Measurements from ENCODE around the gene MAP4K4. TPM values are rescaled to one million over a fixed set of nuclear protein-coding genes. Genes with fewer than 3 reads are reported as not detected.

MAP4K4 gene
- total and polyA plus RNA-seq, 7 experiments from 2014 or later = 13.6 to 138 (median 121) TPM

- Mint-ChIP-seq H3K27ac (peak overlapping the region in 4 of 9 donors; percentile 6 to 34 (median 14)), H3K4me1 (peaks cover 6 to 10% (median 8%) of the 10 kb centered on the region in 7 donors), H3K9me3 (no peaks in the 10 kb centered on the region), H3K27me3 (no peaks in the 10 kb centered on the region), H3K4me3 (no peak overlapping the region), H3K36me3 (peaks cover 22 to 69% (median 45%) of the 10 kb centered on the region in 5 donors)
- CTCF ChIA-PET = interaction anchor here (0.6 to 0.7 kb wide), 2 partner anchors 66 to 111 kb away, joined by 3 read pairs; no protein-coding TSS in a partner anchor
- DNase-seq = no peak
- intact Hi-C loops (cut with micrococcal nuclease) = loop anchor here (1.0 to 2.0 kb wide), 2 partner anchors 454 to 455 kb away; no protein-coding TSS in a partner anchor
- POLR2A ChIA-PET = no interaction called here
- ATAC-seq = no peak
- Histone ChIP-seq H3K27ac (ENCODE audit: low read depth, low read length) (no peak overlapping the region), H3K4me1 (ENCODE audit: control insufficient read depth in 2 of 2, insufficient read depth in 2 of 2, low read length in 2 of 2) (no peaks in the 10 kb centered on the region), H3K27me3 (ENCODE audit: control insufficient read depth in 2 of 2, insufficient read depth in 2 of 2, low read length in 2 of 2) (no peaks in the 10 kb centered on the region), H3K9me3 (ENCODE audit: control insufficient read depth in 2 of 3, low read length in 3 of 3) (no peaks in the 10 kb centered on the region), H3K36me3 (ENCODE audit: control insufficient read depth in 2 of 3, insufficient read depth in 3 of 3, low read length in 3 of 3) (peaks cover 22 to 90% (median 28%) of the 10 kb centered on the region in 3 experiments), H3K4me3 (ENCODE audit: low read length) (no peak overlapping the region)
These were observed 176.0 kb downstream of the MAP4K4 start for GRCh38 chr2:101873543-101873942.

- H3K4me1 ChIP-seq (ENCODE audit: control insufficient read depth in 2 of 2, insufficient read depth in 2 of 2, low read length in 2 of 2) = no peaks in the 10 kb centered on the region
- H3K9me3 Mint-ChIP-seq = no peaks in the 10 kb centered on the region
- no peak for DNase-seq
- intact Hi-C loops (cut with micrococcal nuclease) = no loop called here
- no peak for ATAC-seq
- H3K4me3 ChIP-seq (ENCODE audit: low read length) = no peak overlapping the region
- peaks cover 22 to 69% (median 46%) of the 10 kb centered on the region in 5 donors for H3K36me3 Mint-ChIP-seq
- H3K27me3 ChIP-seq (ENCODE audit: control insufficient read depth in 2 of 2, insufficient read depth in 2 of 2, low read length in 2 of 2) = no peaks in the 10 kb centered on the region
- H3K27me3 Mint-ChIP-seq = no peaks in the 10 kb centered on the region
- H3K27ac ChIP-seq (ENCODE audit: low read depth, low read length) = no peak overlapping the region
- H3K36me3 ChIP-seq (ENCODE audit: control insufficient read depth in 2 of 3, insufficient read depth in 3 of 3, low read length in 3 of 3) = peaks cover 22 to 91% (median 31%) of the 10 kb centered on the region in 3 experiments
- H3K27ac Mint-ChIP-seq = peak overlapping the region in 3 of 9 donors; percentile 6 to 34 (median 7)
- ChIA-PET POLR2A (no interaction called here), CTCF (no interaction called here)
- H3K9me3 ChIP-seq (ENCODE audit: control insufficient read depth in 2 of 3, low read length in 3 of 3) = no peaks in the 10 kb centered on the region
- H3K4me3 Mint-ChIP-seq = no peak overlapping the region
- peaks cover 6 to 10% (median 9%) of the 10 kb centered on the region in 7 donors for H3K4me1 Mint-ChIP-seq
These were observed 176.6 kb downstream of the MAP4K4 start for GRCh38 chr2:101874069-101874468.

GRCh38 chr2:101879466-101879865 is 182.0 kb downstream of the MAP4K4 start:
- Mint-ChIP-seq H3K36me3 (peaks cover 19 to 66% (median 43%) of the 10 kb centered on the region in 5 donors), H3K4me1 (peaks cover 3 to 20% (median 14%) of the 10 kb centered on the region in 7 donors), H3K27ac (peak overlapping the region in 6 of 9 donors; percentile 36 to 74 (median 64)), H3K4me3 (no peak overlapping the region), H3K27me3 (no peaks in the 10 kb centered on the region), H3K9me3 (peaks cover 0 to 1% (median 0%) of the 10 kb centered on the region in 11 donors)
- Histone ChIP-seq H3K4me3 (ENCODE audit: low read length) (no peak overlapping the region), H3K9me3 (ENCODE audit: control insufficient read depth in 2 of 3, low read length in 3 of 3) (no peaks in the 10 kb centered on the region), H3K4me1 (ENCODE audit: control insufficient read depth in 2 of 2, insufficient read depth in 2 of 2, low read length in 2 of 2) (no peaks in the 10 kb centered on the region), H3K27ac (ENCODE audit: low read depth, low read length) (no peak overlapping the region), H3K36me3 (ENCODE audit: control insufficient read depth in 2 of 3, insufficient read depth in 3 of 3, low read length in 3 of 3) (peaks cover 35 to 69% (median 35%) of the 10 kb centered on the region in 3 experiments), H3K27me3 (ENCODE audit: control insufficient read depth in 2 of 2, insufficient read depth in 2 of 2, low read length in 2 of 2) (no peaks in the 10 kb centered on the region)
- DNase-seq = no peak
- CTCF ChIA-PET = interaction anchor here (0.6 kb wide), 1 partner anchor 10 kb away, joined by 3 read pairs; no protein-coding TSS in a partner anchor
- intact Hi-C loops (cut with micrococcal nuclease) = no loop called here
- POLR2A ChIA-PET = interaction anchor here (0.6 to 0.7 kb wide), 2 partner anchors 47 to 138 kb away, joined by 3 to 4 read pairs; no protein-coding TSS in a partner anchor
- no peak for ATAC-seq

- DNase-seq (no peak), ATAC-seq (no peak)
- H3K9me3 ChIP-seq (ENCODE audit: control insufficient read depth in 2 of 3, low read length in 3 of 3) = no peaks in the 10 kb centered on the region
- peaks cover 11 to 62% (median 45%) of the 10 kb centered on the region in 5 donors for H3K36me3 Mint-ChIP-seq
- peaks cover 3 to 14% (median 9%) of the 10 kb centered on the region in 7 donors for H3K4me1 Mint-ChIP-seq
- H3K27me3 Mint-ChIP-seq = no peaks in the 10 kb centered on the region
- no peak overlapping the region for H3K27ac ChIP-seq (ENCODE audit: low read depth, low read length)
- peaks cover 0 to 1% (median 0%) of the 10 kb centered on the region in 11 donors for H3K9me3 Mint-ChIP-seq
- H3K36me3 ChIP-seq (ENCODE audit: control insufficient read depth in 2 of 3, insufficient read depth in 3 of 3, low read length in 3 of 3) = peaks cover 29 to 62% (median 33%) of the 10 kb centered on the region in 3 experiments
- H3K4me3 Mint-ChIP-seq = no peak overlapping the region
- H3K27me3 ChIP-seq (ENCODE audit: control insufficient read depth in 2 of 2, insufficient read depth in 2 of 2, low read length in 2 of 2) = no peaks in the 10 kb centered on the region
- ChIA-PET CTCF (interaction anchor here (0.6 kb wide), 1 partner anchor 608 kb away, joined by 5 read pairs; no protein-coding TSS in a partner anchor), POLR2A (no interaction called here)
- no peaks in the 10 kb centered on the region for H3K4me1 ChIP-seq (ENCODE audit: control insufficient read depth in 2 of 2, insufficient read depth in 2 of 2, low read length in 2 of 2)
- peak overlapping the region in 4 of 9 donors; percentile 7 to 67 (median 30) for H3K27ac Mint-ChIP-seq
- intact Hi-C loops (cut with micrococcal nuclease) = loop anchor here in 1 of 2 donors (10.0 kb wide), 2 partner anchors 124 to 474 kb away; partner anchors contain the start of gene IL18R1
- no peak overlapping the region for H3K4me3 ChIP-seq (ENCODE audit: low read length)
These were observed 183.6 kb downstream of the MAP4K4 start for GRCh38 chr2:101881131-101881530.

GRCh38 chr2:101882769-101883307 is 185.3 kb downstream of the MAP4K4 start:
- H3K27ac Mint-ChIP-seq = peak overlapping the region in 4 of 9 donors; percentile 7 to 65 (median 36)
- Histone ChIP-seq H3K9me3 (ENCODE audit: control insufficient read depth in 2 of 3, low read length in 3 of 3) (no peaks in the 10 kb centered on the region), H3K36me3 (ENCODE audit: control insufficient read depth in 2 of 3, insufficient read depth in 3 of 3, low read length in 3 of 3) (peaks cover 29 to 64% (median 43%) of the 10 kb centered on the region in 3 experiments), H3K27me3 (ENCODE audit: control insufficient read depth in 2 of 2, insufficient read depth in 2 of 2, low read length in 2 of 2) (no peaks in the 10 kb centered on the region), H3K4me3 (ENCODE audit: low read length) (no peak overlapping the region), H3K4me1 (ENCODE audit: control insufficient read depth in 2 of 2, insufficient read depth in 2 of 2, low read length in 2 of 2) (no peaks in the 10 kb centered on the region), H3K27ac (ENCODE audit: low read depth, low read length) (no peak overlapping the region)
- peaks cover 12 to 64% (median 51%) of the 10 kb centered on the region in 5 donors for H3K36me3 Mint-ChIP-seq
- intact Hi-C loops (cut with micrococcal nuclease) = loop anchor here in 1 of 2 donors (10.0 kb wide), 2 partner anchors 122 to 472 kb away; partner anchors contain the start of gene IL18R1
- ATAC-seq = no peak
- no peak for DNase-seq
- peaks cover 0 to 3% (median 0%) of the 10 kb centered on the region in 11 donors for H3K9me3 Mint-ChIP-seq
- H3K27me3 Mint-ChIP-seq = no peaks in the 10 kb centered on the region
- peaks cover 3 to 16% (median 8%) of the 10 kb centered on the region in 7 donors for H3K4me1 Mint-ChIP-seq
- CTCF ChIA-PET = interaction anchor here (0.7 kb wide), 1 partner anchor 864 kb away, joined by 3 read pairs; no protein-coding TSS in a partner anchor
- H3K4me3 Mint-ChIP-seq = no peak overlapping the region
- POLR2A ChIA-PET = interaction anchor here (0.7 kb wide), 1 partner anchor 172 kb away, joined by 3 read pairs; no protein-coding TSS in a partner anchor

GRCh38 chr2:101883860-101884259 is 186.4 kb downstream of the MAP4K4 start:
- Mint-ChIP-seq H3K4me1 (peaks cover 0 to 16% (median 5%) of the 10 kb centered on the region in 7 donors), H3K9me3 (peaks cover 0 to 3% (median 0%) of the 10 kb centered on the region in 11 donors), H3K4me3 (no peak overlapping the region), H3K36me3 (peaks cover 13 to 66% (median 52%) of the 10 kb centered on the region in 5 donors), H3K27ac (peak overlapping the region in 4 of 9 donors; percentile 38 to 62 (median 52)), H3K27me3 (no peaks in the 10 kb centered on the region)
- intact Hi-C loops (cut with micrococcal nuclease) = loop anchor here (1.0 to 10.0 kb wide), 6 partner anchors 121 to 565 kb away; partner anchors contain the start of gene IL18R1 (in 1 of the 2)
- H3K27me3 ChIP-seq (ENCODE audit: control insufficient read depth in 2 of 2, insufficient read depth in 2 of 2, low read length in 2 of 2) = no peaks in the 10 kb centered on the region
- ChIA-PET CTCF (interaction anchor here (0.6 to 1.8 kb wide), 4 partner anchors 185 to 575 kb away, joined by 3 to 11 read pairs (median 3); no protein-coding TSS in a partner anchor), POLR2A (no interaction called here)
- no peak overlapping the region for H3K4me3 ChIP-seq (ENCODE audit: low read length)
- H3K36me3 ChIP-seq (ENCODE audit: control insufficient read depth in 2 of 3, insufficient read depth in 3 of 3, low read length in 3 of 3) = peaks cover 34 to 64% (median 41%) of the 10 kb centered on the region in 3 experiments
- no peaks in the 10 kb centered on the region for H3K9me3 ChIP-seq (ENCODE audit: control insufficient read depth in 2 of 3, low read length in 3 of 3)
- peak; percentile 87 for ATAC-seq
- peak in 5 of 9 donors; percentile 28 to 45 (median 36) for DNase-seq
- no peaks in the 10 kb centered on the region for H3K4me1 ChIP-seq (ENCODE audit: control insufficient read depth in 2 of 2, insufficient read depth in 2 of 2, low read length in 2 of 2)
- no peak overlapping the region for H3K27ac ChIP-seq (ENCODE audit: low read depth, low read length)
